Glutamatergic neuron (in vitro differentiated cells): Measurements from ENCODE around the gene FCER1G. TPM values are rescaled to one million over a fixed set of nuclear protein-coding genes. Genes with fewer than 3 reads are reported as not detected.

Experiments used
- DNase-seq: peaks from one replicate; pipeline ENCODE4 v3.0.0; 2022
- H3K27ac Mint-ChIP-seq: one replicate; pipeline ENCODE4 v1.8.0; 2020; ENCODE audit warnings: mild to moderate bottlenecking, mixed read lengths, inconsistent platforms; ENCODE audit not compliant: unreplicated experiment
- H3K27me3 Mint-ChIP-seq: one replicate; pipeline ENCODE4 v1.8.0; 2020; ENCODE audit warnings: mild to moderate bottlenecking, moderate library complexity, mixed read lengths, inconsistent platforms; ENCODE audit not compliant: unreplicated experiment
- H3K36me3 Mint-ChIP-seq: one replicate; pipeline ENCODE4 v1.8.0; 2020; ENCODE audit warnings: mild to moderate bottlenecking, mixed read lengths, inconsistent platforms; ENCODE audit not compliant: unreplicated experiment
- H3K4me1 Mint-ChIP-seq: one replicate; pipeline ENCODE4 v1.8.0; 2020; ENCODE audit warnings: mild to moderate bottlenecking, low read depth, mixed read lengths, inconsistent platforms; ENCODE audit not compliant: unreplicated experiment
- H3K4me3 Mint-ChIP-seq: one replicate; pipeline ENCODE4 v1.8.0; 2020; ENCODE audit warnings: mild to moderate bottlenecking, mixed read lengths, inconsistent platforms; ENCODE audit not compliant: unreplicated experiment
- H3K9me3 Mint-ChIP-seq: one replicate; pipeline ENCODE4 v1.8.0; 2020; ENCODE audit warnings: mild to moderate bottlenecking, moderate library complexity, mixed read lengths, inconsistent platforms; ENCODE audit not compliant: unreplicated experiment
- CTCF ChIP-seq: fragments of 200-600 bp; sonication (generic); IDR thresholded peaks from one replicate; pipeline ENCODE4 v1.5.0; 2021; ENCODE audit not compliant: partially characterized antibody, unreplicated experiment
- long read RNA-seq: library from polyadenylated mRNA; unstranded; transcript quantifications from one replicate; pipeline ENCODE4 v2.0.0, GENCODE V29; 2020; ENCODE audit not compliant: unreplicated experiment
- total RNA-seq: library from RNA; stranded (reverse); fragmentation: NEBNext Ultra II Directional; extraction: Animal tissue kit (Norgen Biotek cat#: 25700); gene quantifications from one replicate; pipeline ENCODE4 v1.2.1, GENCODE V29; 2021; ENCODE audit not compliant: unreplicated experiment

Gene FCER1G
- total RNA-seq, result 1.3 TPM
- long read RNA-seq, result 0 reads

GRCh38 chr1:161215076-161215475 is at the start of gene FCER1G:
FCER1G (plus strand) TSS chr1:161215295; CDS start chr1:161215322, 27 bp downstream.
- H3K4me3 Mint-ChIP-seq, result no peak within 1 kb of the TSS
- H3K36me3 Mint-ChIP-seq, result peaks cover 4% of the 10 kb centered on the region
- DNase-seq, result no peak
- H3K27ac Mint-ChIP-seq, result peak within 1 kb of the TSS; percentile 23
- no peak for TF ChIP-seq CTCF
- no peaks in the 10 kb centered on the region for H3K4me1 Mint-ChIP-seq
- peaks cover 3% of the 10 kb centered on the region for H3K27me3 Mint-ChIP-seq
- peaks cover 7% of the 10 kb centered on the region for H3K9me3 Mint-ChIP-seq

- H3K4me3 Mint-ChIP-seq, result peak within 1 kb of the TSS; percentile 90
- peak; percentile 43 for TF ChIP-seq CTCF
- peak; percentile 92 for DNase-seq
- H3K36me3 Mint-ChIP-seq, result no peaks in the 10 kb centered on the region
- peak within 1 kb of the TSS; percentile 94 for H3K27ac Mint-ChIP-seq
- peaks cover 10% of the 10 kb centered on the region for H3K27me3 Mint-ChIP-seq
- H3K9me3 Mint-ChIP-seq, result peaks cover 8% of the 10 kb centered on the region
- peaks cover 13% of the 10 kb centered on the region for H3K4me1 Mint-ChIP-seq
These were observed 49.1 kb upstream of the FCER1G start, which contains the start of gene PPOX for GRCh38 chr1:161165742-161166668. PPOX (plus strand) TSS chr1:161166426; CDS start chr1:161166848, 422 bp downstream.

- H3K4me1 Mint-ChIP-seq, result peaks cover 10% of the 10 kb centered on the region
- H3K27ac Mint-ChIP-seq, result peak overlapping the region; percentile 94
- TF ChIP-seq CTCF, result no peak
- H3K27me3 Mint-ChIP-seq, result peaks cover 10% of the 10 kb centered on the region
- DNase-seq, result peak; percentile 58
- H3K9me3 Mint-ChIP-seq, result peaks cover 8% of the 10 kb centered on the region
- H3K36me3 Mint-ChIP-seq, result no peaks in the 10 kb centered on the region
- peak overlapping the region; percentile 90 for H3K4me3 Mint-ChIP-seq
These were observed 48.2 kb upstream of the FCER1G start for GRCh38 chr1:161166669-161167548.

DNA sequence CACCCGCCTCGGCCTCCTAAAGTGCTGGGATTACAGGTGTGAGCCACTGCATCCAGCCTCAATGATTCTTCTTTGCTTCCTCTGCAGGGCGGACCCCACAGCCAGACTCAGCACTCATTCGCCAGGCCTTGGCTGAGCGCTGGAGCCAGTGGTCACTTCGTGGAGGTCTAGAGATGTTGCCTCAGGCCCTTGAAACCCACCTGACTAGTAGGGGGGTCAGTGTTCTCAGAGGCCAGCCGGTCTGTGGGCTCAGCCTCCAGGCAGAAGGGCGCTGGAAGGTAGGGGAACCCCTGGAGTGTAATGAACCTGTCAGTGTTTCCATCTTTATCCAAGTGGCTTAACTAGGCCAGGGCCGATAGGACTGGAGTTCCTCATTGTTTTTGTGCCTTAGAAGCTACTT is 46.2 kb upstream of the FCER1G start:
- H3K4me1 Mint-ChIP-seq, result peaks cover 10% of the 10 kb centered on the region
- DNase-seq, result no peak
- TF ChIP-seq CTCF, result no peak
- H3K9me3 Mint-ChIP-seq, result peaks cover 8% of the 10 kb centered on the region
- no peak overlapping the region for H3K27ac Mint-ChIP-seq
- peaks cover 7% of the 10 kb centered on the region for H3K36me3 Mint-ChIP-seq
- H3K27me3 Mint-ChIP-seq, result peaks cover 12% of the 10 kb centered on the region
- H3K4me3 Mint-ChIP-seq, result no peak overlapping the region
